H1 (cell line): ENCODE measurements around the gene GNB5. TPM values are rescaled to one million over a fixed set of nuclear protein-coding genes. Genes with fewer than 3 reads are reported as not detected.

Experiments
- CTCF ChIA-PET: fragments of 300-600 bp; sonication (Branson Sonifier 250); formaldehyde crosslinking; loops from one replicate; lab custom pipeline; 2021; ENCODE audit not compliant: partially characterized antibody; lab: Charles Lee
- POLR2A ChIA-PET: fragments of 300-600 bp; sonication (Branson Sonifier 250); formaldehyde crosslinking; loops from one replicate; lab custom pipeline; 2021; ENCODE audit warnings: inconsistent platforms; ENCODE audit not compliant: partially characterized antibody; lab: Charles Lee
- DNase-seq, 2 experiments: peaks; one replicate each; pipeline versions ENCODE4 v3.0.0 to v3.0.0-alpha.2; 2010 to 2022; ENCODE audit warnings: low spot score in 2 of 2, low read depth in 1 of 2, mixed read lengths in 1 of 2
- FAIRE-seq: peaks from 2 replicates; lab custom pipeline; 2011; peaks lifted over from hg19 to GRCh38; lab: Jason Lieb, UNC
- H2AFZ ChIP-seq: 2 replicates; pipeline ENCODE4 v1.8.1; 2012; ENCODE audit warnings: low read length, inconsistent platforms
- H2AK5ac ChIP-seq: 2 replicates; pipeline ENCODE4 v1.6.1; 2013; ENCODE audit warnings: low read depth, low read length
- H2BK120ac ChIP-seq: replicated peaks from 2 replicates; pipeline ENCODE3; 2013; ENCODE audit warnings: low read depth, low read length, inconsistent platforms
- H2BK12ac ChIP-seq: 2 replicates; pipeline ENCODE4 v1.6.1; 2013; ENCODE audit warnings: low read depth, low read length
- H2BK15ac ChIP-seq: 2 replicates; pipeline ENCODE4 v1.6.1; 2013; ENCODE audit warnings: low read length
- H2BK20ac ChIP-seq: 2 replicates; pipeline ENCODE4 v1.6.1; 2013; ENCODE audit warnings: low read length
- H2BK5ac ChIP-seq: 2 replicates; pipeline ENCODE4 v1.6.1; 2013; ENCODE audit warnings: low read depth, low read length
- H3K14ac ChIP-seq: 2 replicates; pipeline ENCODE4 v1.6.1; 2013; ENCODE audit warnings: inconsistent platforms; ENCODE audit not compliant: insufficient read length
- H3K18ac ChIP-seq: 2 replicates; pipeline ENCODE4 v1.6.1; 2013; ENCODE audit warnings: low read length; ENCODE audit errors: extremely low read depth
- H3K23ac ChIP-seq: 2 replicates; pipeline ENCODE4 v1.6.1; 2013; ENCODE audit warnings: inconsistent platforms; ENCODE audit not compliant: insufficient read length
- H3K23me2 ChIP-seq: 2 replicates; pipeline ENCODE4 v1.6.1; 2013; ENCODE audit warnings: low read depth, low read length
- H3K27ac ChIP-seq: 2 replicates; pipeline ENCODE4 v1.6.1; 2011; ENCODE audit warnings: low read depth, low read length, inconsistent platforms
- H3K27me3 ChIP-seq, 4 experiments: replicated peaks in 1 of 4; 1 replicate in 1 of 4; 2 replicates in 3 of 4; pipeline versions ENCODE4 v1.6.1 to v1.8.1; 2011 to 2013; ENCODE audit warnings: low read length in 3 of 4, mild to moderate bottlenecking in 3 of 4, inconsistent platforms in 2 of 4, mixed read lengths in 2 of 4, moderate library complexity in 1 of 4; ENCODE audit not compliant: control insufficient read depth in 3 of 4, insufficient read depth in 3 of 4; ENCODE audit errors: extremely low read depth in 1 of 4
- H3K36me3 ChIP-seq, 4 experiments: 2 replicates each; pipeline versions ENCODE4 v1.6.1 to v1.8.1; 2011 to 2013; ENCODE audit warnings: mild to moderate bottlenecking in 4 of 4, low read length in 3 of 4, moderate library complexity in 2 of 4, control low read depth in 1 of 4, inconsistent platforms in 1 of 4; ENCODE audit not compliant: insufficient read depth in 4 of 4, control insufficient read depth in 2 of 4
- H3K4ac ChIP-seq: replicated peaks from 2 replicates; pipeline ENCODE3; 2013; ENCODE audit warnings: low read length, low read depth, mixed read lengths, inconsistent platforms; ENCODE audit not compliant: insufficient read length
- H3K4me1 ChIP-seq, 4 experiments: replicated peaks in 1 of 4; 1 replicate in 1 of 4; 2 replicates in 3 of 4; pipeline versions ENCODE4 v1.6.1 to v1.8.1; 2011 to 2013; ENCODE audit warnings: low read length in 3 of 4, inconsistent platforms in 2 of 4, mixed read lengths in 1 of 4; ENCODE audit not compliant: insufficient read depth in 4 of 4, control insufficient read depth in 3 of 4
- H3K4me2 ChIP-seq, 2 experiments: 2 replicates each; pipeline versions ENCODE4 v1.6.1 to v1.8.1; 2011 to 2013; ENCODE audit warnings: low read depth in 2 of 2, low read length in 2 of 2, control low read depth in 1 of 2, inconsistent platforms in 1 of 2, mild to moderate bottlenecking in 1 of 2; ENCODE audit not compliant: insufficient read depth in 1 of 2
- H3K4me3 ChIP-seq, 4 experiments: fragments of 200-600, 300-600 bp in 1 of 4; sonication (generic), shearing (Covaris generic), sonication (Bioruptor Twin) in 1 of 4; 2 replicates each; pipeline versions ENCODE4 v1.5.1 to v1.8.1; 2011 to 2016; ENCODE audit warnings: low read length in 4 of 4, low read depth in 3 of 4, control low read depth in 2 of 4, inconsistent platforms in 2 of 4, mild to moderate bottlenecking in 2 of 4, mixed read lengths in 1 of 4, moderate library complexity in 1 of 4; ENCODE audit not compliant: insufficient read depth in 2 of 4; ENCODE audit errors: extremely low read depth in 1 of 4
- H3K56ac ChIP-seq: replicated peaks from 2 replicates; pipeline ENCODE3; 2013; ENCODE audit warnings: low read depth, mild to moderate bottlenecking, mixed read lengths, low read length, inconsistent platforms; ENCODE audit not compliant: insufficient read length
- H3K79me1 ChIP-seq: 2 replicates; pipeline ENCODE4 v1.6.1; 2013; ENCODE audit warnings: low read depth, low read length, control low read depth
- H3K79me2 ChIP-seq, 2 experiments: 2 replicates each; pipeline versions ENCODE4 v1.6.1 to v1.8.1; 2012 to 2013; ENCODE audit warnings: low read length in 2 of 2, mild to moderate bottlenecking in 2 of 2, inconsistent platforms in 1 of 2; ENCODE audit not compliant: insufficient read depth in 2 of 2, control insufficient read depth in 1 of 2
- H3K9ac ChIP-seq, 4 experiments: replicated peaks in 1 of 4; 1 replicate in 1 of 4; 2 replicates in 3 of 4; pipeline versions ENCODE4 v1.6.1 to v1.8.1; 2011 to 2013; ENCODE audit warnings: low read depth in 3 of 4, low read length in 3 of 4, control low read depth in 2 of 4, mild to moderate bottlenecking in 2 of 4, moderate library complexity in 2 of 4, inconsistent platforms in 1 of 4; ENCODE audit errors: extremely low read depth in 1 of 4
- H3K9me3 ChIP-seq, 2 experiments: 2 replicates each; pipeline versions ENCODE4 v1.6.1 to v1.8.1; 2012 to 2013; ENCODE audit warnings: mild to moderate bottlenecking in 2 of 2, moderate library complexity in 2 of 2, control low read depth in 1 of 2, inconsistent platforms in 1 of 2, low read depth in 1 of 2, low read length in 1 of 2, mixed read lengths in 1 of 2; ENCODE audit not compliant: insufficient read depth in 2 of 2
- H4K20me1 ChIP-seq, 2 experiments: replicated peaks in 1 of 2; 2 replicates each; pipeline versions ENCODE3 to v1.8.1; 2011 to 2013; ENCODE audit warnings: inconsistent platforms in 2 of 2, low read length in 2 of 2, mild to moderate bottlenecking in 1 of 2; ENCODE audit not compliant: insufficient read depth in 2 of 2, control insufficient read depth in 1 of 2
- H4K5ac ChIP-seq: 2 replicates; pipeline ENCODE4 v1.6.1; 2013; ENCODE audit warnings: low read length, low read depth, mixed read lengths, inconsistent platforms; ENCODE audit not compliant: insufficient read length
- H4K8ac ChIP-seq: 2 replicates; pipeline ENCODE4 v1.8.0; 2013; ENCODE audit warnings: mild to moderate bottlenecking, moderate library complexity, low read length, inconsistent platforms; ENCODE audit not compliant: insufficient read depth; ENCODE audit errors: extremely low read depth
- H4K91ac ChIP-seq: replicated peaks from 2 replicates; pipeline ENCODE3; 2013; ENCODE audit warnings: low read length, mixed read lengths, inconsistent platforms; ENCODE audit not compliant: insufficient read length
- CBX8 ChIP-seq: fragments of 300-800, 300-1000 bp; sonication (generic); IDR thresholded peaks from 2 replicates; pipeline ENCODE4 v1.7.1; 2016; ENCODE audit warnings: low read depth, low read length, borderline replicate concordance
- CEBPB ChIP-seq: IDR thresholded peaks from 2 replicates; pipeline ENCODE4 v1.6.1; 2012; ENCODE audit warnings: low read depth, low read length
- CREB1 ChIP-seq: IDR thresholded peaks from 2 replicates; pipeline ENCODE4 v1.6.1; 2012; ENCODE audit warnings: inconsistent platforms
- EGR1 ChIP-seq: IDR thresholded peaks from 2 replicates; pipeline ENCODE4 v1.6.1; 2011; ENCODE audit warnings: low read depth, low read length, borderline replicate concordance
- GTF2F1 ChIP-seq: IDR thresholded peaks from 2 replicates; pipeline ENCODE4 v1.6.1; 2012; ENCODE audit warnings: low read depth, low read length, improper control_type of control experiment, borderline replicate concordance
- RBBP5 ChIP-seq: IDR thresholded peaks from 2 replicates; pipeline ENCODE4 v1.7.1; 2012; ENCODE audit warnings: low read depth, mild to moderate bottlenecking, inconsistent platforms, low read length, moderate library complexity, borderline replicate concordance
- SIN3A ChIP-seq, 2 experiments: IDR thresholded peaks in 1 of 2; conservative IDR thresholded peaks in 1 of 2; 2 replicates each; pipeline ENCODE4 v1.6.1; 2011 to 2012; ENCODE audit warnings: low read length in 2 of 2, improper control_type of control experiment in 1 of 2, low read depth in 1 of 2, mild to moderate bottlenecking in 1 of 2
- SP2 ChIP-seq: IDR thresholded peaks from 2 replicates; pipeline ENCODE4 v1.6.1; 2012; ENCODE audit warnings: mild to moderate bottlenecking, low read length, inconsistent platforms
- TCF12 ChIP-seq: IDR thresholded peaks from 2 replicates; pipeline ENCODE4 v1.6.1; 2011; ENCODE audit warnings: low read depth, mild to moderate bottlenecking, low read length
- TEAD4 ChIP-seq: IDR thresholded peaks from 2 replicates; pipeline ENCODE4 v1.6.1; 2012; ENCODE audit warnings: low read depth, low read length, inconsistent platforms, mixed read lengths
- YY1 ChIP-seq: IDR thresholded peaks from 2 replicates; pipeline ENCODE4 v1.6.1; 2011; ENCODE audit warnings: low read depth, mild to moderate bottlenecking, low read length
- ZNF274 ChIP-seq: IDR thresholded peaks from 2 replicates; pipeline ENCODE4 v1.7.0; 2012; ENCODE audit warnings: low read length, borderline replicate concordance; ENCODE audit errors: extremely low read depth
- WGBS, 2 experiments: shearing (Covaris generic) in 1 of 2; methylation state at CpG; one replicate each; pipeline versions ENCODE4 v1.1.6 to v1.1.7; 2013 to 2015; ENCODE audit warnings: low lambda C conversion rate in 2 of 2, mixed read lengths in 2 of 2, inconsistent platforms in 1 of 2, low coverage in 1 of 2, missing lambda C conversion rate in 1 of 2; ENCODE audit not compliant: insufficient replicate concordance in 2 of 2, insufficient coverage in 1 of 2, insufficient read length in 1 of 2; ENCODE audit errors: extremely low coverage in 1 of 2, missing lambda C conversion rate in 1 of 2; 5-methylcytosine and 5-hydroxymethylcytosine counted together
- polyA plus RNA-seq, 7 experiments: library from polyadenylated mRNA; depleted of rRNA in 3 of 7; stranded (reverse) in 5 of 7; unstranded in 2 of 7; fragments of >200 nt in 5 of 7; fragments of 200-250 nt in 2 of 7; gene quantifications; 1 replicate in 5 of 7; 2 replicates in 1 of 7; 4 replicates in 1 of 7; pipeline versions ENCODE4 v1.2.1 to v1.2.3, GENCODE V29; 2011 to 2013; ENCODE audit warnings: missing spikeins in 2 of 7, mixed read lengths in 2 of 7
- total RNA-seq: library from RNA; stranded (reverse); fragmentation: NEBNext Ultra II Directional; extraction: Animal tissue kit (Norgen Biotek cat#: 25700); gene quantifications from 2 replicates; pipeline ENCODE4 v1.2.1, GENCODE V29; 2021
- TF ChIP-seq, protein P1 (sequence below): IDR thresholded peaks from 2 replicates; pipeline ENCODE4 v1.6.1; 2011; ENCODE audit warnings: low read depth, mild to moderate bottlenecking, low read length; ENCODE audit not compliant: insufficient read depth

GNB5 gene
- total and polyA plus RNA-seq, 2 of the 8 experiments (the other 6 are each of a cell fraction or from before 2014, with no cell fraction given): 21.7 to 42.5 TPM

- no peak overlapping the region for H4K8ac ChIP-seq
- H3K4me3 ChIP-seq: no peak overlapping the region
- no peaks in the 10 kb centered on the region for H3K4me1 ChIP-seq
- H2AFZ ChIP-seq: no peak overlapping the region
- no peaks in the 10 kb centered on the region; the same call in 1 of the 2 replicates for H3K79me1 ChIP-seq
- no peak overlapping the region for H2BK12ac ChIP-seq
- POLR2A ChIA-PET: interaction anchor here (1.1 to 1.6 kb wide), 3 partner anchors 20 to 56 kb away, joined by 3 read pairs; no protein-coding TSS in a partner anchor
- H2BK20ac ChIP-seq: no peak overlapping the region
- H3K27me3 ChIP-seq: no peaks in the 10 kb centered on the region
- H2BK5ac ChIP-seq: no peak overlapping the region
- no peak overlapping the region for H2AK5ac ChIP-seq
- H3K36me3 ChIP-seq: peaks cover 0 to 3% (median 0%) of the 10 kb centered on the region in 4 experiments; a peak in 4 of 8 replicates
- H3K23me2 ChIP-seq: no peaks in the 10 kb centered on the region
- no peak overlapping the region for H3K14ac ChIP-seq
- no peak overlapping the region for H3K4me2 ChIP-seq
- no peak overlapping the region for H4K91ac ChIP-seq
- no peak overlapping the region for H3K4ac ChIP-seq
- FAIRE-seq (no peak), DNase-seq (no peak)
- H3K27ac ChIP-seq: no peak overlapping the region
- H3K18ac ChIP-seq: no peak overlapping the region
- no peak overlapping the region for H2BK120ac ChIP-seq
- H3K79me2 ChIP-seq: no peaks in the 10 kb centered on the region
- no peak overlapping the region for H3K23ac ChIP-seq
- H4K20me1 ChIP-seq: peaks cover 0 to 5% of the 10 kb centered on the region in 2 experiments
- 90% methylated on average over 10 of the region's 10 CpGs; no CpG with 5 or more reads in 1 of the 2 experiments for WGBS, 2 experiments
- no peak overlapping the region for H4K5ac ChIP-seq
- H3K9me3 ChIP-seq: no peaks in the 10 kb centered on the region
- no peak overlapping the region for H2BK15ac ChIP-seq
- no peak overlapping the region for H3K9ac ChIP-seq
- CTCF ChIA-PET: interaction anchor here (0.6 to 5.9 kb wide), 11 partner anchors 8 to 624 kb away, joined by 3 to 41 read pairs (median 4); no protein-coding TSS in a partner anchor
- H3K56ac ChIP-seq: no peak overlapping the region
- TF ChIP-seq, protein P1, sequence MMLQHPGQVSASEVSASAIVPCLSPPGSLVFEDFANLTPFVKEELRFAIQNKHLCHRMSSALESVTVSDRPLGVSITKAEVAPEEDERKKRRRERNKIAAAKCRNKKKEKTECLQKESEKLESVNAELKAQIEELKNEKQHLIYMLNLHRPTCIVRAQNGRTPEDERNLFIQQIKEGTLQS: no peak
- no peak for TF ChIP-seq EGR1
- TF ChIP-seq RBBP5: no peak
- no peak for TF ChIP-seq TCF12
- TF ChIP-seq SP2: no peak
- TF ChIP-seq TEAD4: no peak
- no peak for TF ChIP-seq ZNF274
- TF ChIP-seq SIN3A (conservative IDR thresholded peaks at IDR 0.05 in 1 of 2, IDR thresholded peaks at IDR 0.05 in 1 of 2; ENCODE audit: low read depth in 1 of 2, low read length in 2 of 2): no peak
- TF ChIP-seq CREB1: no peak
- TF ChIP-seq CBX8: no peak
- TF ChIP-seq CEBPB: no peak
- TF ChIP-seq YY1: no peak
- no peak for TF ChIP-seq GTF2F1
These were observed 33.0 kb downstream of the GNB5 start for GRCh38 chr15:52158084-52158765.
